Bronchial epithelial cell (primary cell): ENCODE results near the gene ABCC1. TPM values are rescaled to one million over a fixed set of nuclear protein-coding genes. Genes with fewer than 3 reads are reported as not detected.

Source experiments
- DNase-seq: peaks from one replicate; pipeline ENCODE4 v3.0.0-alpha.2; 2010; ENCODE audit warnings: low read depth
- FAIRE-seq: peaks from 2 replicates; lab custom pipeline; 2011; peaks lifted over from hg19 to GRCh38; lab: Jason Lieb, UNC
- H3K27me3 ChIP-seq: 2 replicates; pipeline ENCODE4 v1.5.1; 2011; ENCODE audit warnings: low read length; ENCODE audit not compliant: control insufficient read depth, insufficient read depth
- H3K36me3 ChIP-seq: 2 replicates; pipeline ENCODE4 v1.5.1; 2011; ENCODE audit warnings: low read length; ENCODE audit not compliant: control insufficient read depth, insufficient read depth
- H3K4me3 ChIP-seq: 2 replicates; pipeline ENCODE4 v1.5.1; 2011; ENCODE audit warnings: mild to moderate bottlenecking, low read depth, low read length, control low read depth
- total RNA-seq: library from RNA; depleted of rRNA; stranded (reverse); fragments of >200 nt; gene quantifications from 2 replicates; pipeline ENCODE4 v1.2.1, GENCODE V29; 2014
- TF ChIP-seq, protein P1 (sequence below): IDR thresholded peaks from 2 replicates; pipeline ENCODE4 v1.5.1; 2011; ENCODE audit warnings: mild to moderate bottlenecking, moderate library complexity, low read length, control low read depth, inconsistent platforms; ENCODE audit not compliant: insufficient read depth, severe bottlenecking

ABCC1 gene
- total RNA-seq, 1 donor from 2014 or later = 31.3 TPM

DNA sequence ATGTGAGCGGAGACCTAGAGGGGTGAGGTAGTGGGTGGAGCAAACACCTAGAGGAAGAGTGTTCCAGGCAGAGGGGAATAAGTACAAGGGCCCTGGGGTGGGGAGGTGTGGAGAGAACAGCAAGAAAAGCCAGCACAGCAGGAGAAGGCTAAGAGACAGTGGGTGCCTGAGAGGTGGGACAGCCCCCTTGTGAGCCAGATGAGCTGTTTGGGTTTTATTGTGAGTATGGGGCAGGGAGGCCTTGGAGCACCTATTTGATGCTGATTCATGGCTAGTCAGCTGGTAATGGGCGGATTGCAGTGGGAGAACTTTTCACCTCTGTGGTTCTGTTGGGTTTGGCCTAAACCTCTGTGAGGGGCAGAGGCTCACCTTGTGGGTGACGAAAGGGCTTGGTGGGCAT is 68.4 kb downstream of the ABCC1 start:
- DNase-seq (no peak), FAIRE-seq (no peak)
- H3K4me3 ChIP-seq = no peak overlapping the region
- TF ChIP-seq, protein P1, sequence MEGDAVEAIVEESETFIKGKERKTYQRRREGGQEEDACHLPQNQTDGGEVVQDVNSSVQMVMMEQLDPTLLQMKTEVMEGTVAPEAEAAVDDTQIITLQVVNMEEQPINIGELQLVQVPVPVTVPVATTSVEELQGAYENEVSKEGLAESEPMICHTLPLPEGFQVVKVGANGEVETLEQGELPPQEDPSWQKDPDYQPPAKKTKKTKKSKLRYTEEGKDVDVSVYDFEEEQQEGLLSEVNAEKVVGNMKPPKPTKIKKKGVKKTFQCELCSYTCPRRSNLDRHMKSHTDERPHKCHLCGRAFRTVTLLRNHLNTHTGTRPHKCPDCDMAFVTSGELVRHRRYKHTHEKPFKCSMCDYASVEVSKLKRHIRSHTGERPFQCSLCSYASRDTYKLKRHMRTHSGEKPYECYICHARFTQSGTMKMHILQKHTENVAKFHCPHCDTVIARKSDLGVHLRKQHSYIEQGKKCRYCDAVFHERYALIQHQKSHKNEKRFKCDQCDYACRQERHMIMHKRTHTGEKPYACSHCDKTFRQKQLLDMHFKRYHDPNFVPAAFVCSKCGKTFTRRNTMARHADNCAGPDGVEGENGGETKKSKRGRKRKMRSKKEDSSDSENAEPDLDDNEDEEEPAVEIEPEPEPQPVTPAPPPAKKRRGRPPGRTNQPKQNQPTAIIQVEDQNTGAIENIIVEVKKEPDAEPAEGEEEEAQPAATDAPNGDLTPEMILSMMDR = no peak
- peaks cover 11% of the 10 kb centered on the region for H3K36me3 ChIP-seq
- H3K27me3 ChIP-seq = no peaks in the 10 kb centered on the region

- FAIRE-seq (no peak), DNase-seq (peak; percentile 27)
- H3K27me3 ChIP-seq = no peaks in the 10 kb centered on the region
- no peak overlapping the region for H3K4me3 ChIP-seq
- peaks cover 13% of the 10 kb centered on the region for H3K36me3 ChIP-seq
- TF ChIP-seq, protein P1 = no peak
Observed at GRCh38 chr16:16018705-16019104, 69.3 kb downstream of the ABCC1 start.

DNA sequence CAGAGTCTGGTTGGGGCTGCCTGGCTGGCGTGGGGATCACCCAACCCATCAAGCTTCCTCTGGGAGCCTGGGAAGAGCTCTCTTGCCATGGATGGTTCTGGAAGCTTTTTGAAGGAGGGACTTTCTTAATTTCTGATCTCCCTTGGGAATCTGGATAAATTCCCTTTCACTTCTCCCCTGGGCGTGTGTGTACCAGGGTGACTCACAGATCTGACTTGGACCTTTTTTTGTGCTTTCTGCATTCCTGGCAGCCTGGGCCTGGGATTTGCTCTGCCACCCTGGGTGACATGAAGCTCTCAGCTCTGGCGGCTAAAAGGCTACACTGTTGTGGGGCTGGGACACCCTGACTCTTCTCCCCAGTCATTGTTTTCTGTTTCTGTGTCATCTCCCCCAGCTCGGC is 70.1 kb downstream of the ABCC1 start:
- TF ChIP-seq, protein P1 = no peak
- Histone ChIP-seq H3K27me3 (no peaks in the 10 kb centered on the region), H3K36me3 (peaks cover 11% of the 10 kb centered on the region), H3K4me3 (no peak overlapping the region)
- DNase-seq (peak; percentile 62), FAIRE-seq (no peak)

DNA sequence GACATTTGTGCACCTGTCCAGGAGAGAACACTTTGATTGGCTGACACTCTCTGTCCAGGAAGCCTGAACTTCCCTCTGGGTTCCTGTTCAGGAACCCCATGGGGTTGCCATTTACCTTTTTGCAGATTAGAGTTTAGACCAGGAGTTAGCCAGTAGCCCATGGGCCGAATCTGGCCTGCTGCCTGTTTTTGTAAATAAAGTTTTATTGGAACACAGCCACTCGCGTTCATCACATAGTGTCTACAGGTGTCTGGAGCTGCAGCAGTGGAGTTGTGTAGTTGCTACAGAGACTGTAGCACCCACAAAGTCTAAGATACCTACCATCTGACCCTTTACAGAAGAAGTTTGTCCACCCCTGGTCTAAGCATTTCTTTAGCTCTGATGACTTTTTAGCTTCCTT is 70.9 kb downstream of the ABCC1 start:
- Histone ChIP-seq H3K4me3 (no peak overlapping the region), H3K36me3 (peaks cover 12% of the 10 kb centered on the region), H3K27me3 (no peaks in the 10 kb centered on the region)
- FAIRE-seq (no peak), DNase-seq (no peak)
- TF ChIP-seq, protein P1 = no peak

DNA sequence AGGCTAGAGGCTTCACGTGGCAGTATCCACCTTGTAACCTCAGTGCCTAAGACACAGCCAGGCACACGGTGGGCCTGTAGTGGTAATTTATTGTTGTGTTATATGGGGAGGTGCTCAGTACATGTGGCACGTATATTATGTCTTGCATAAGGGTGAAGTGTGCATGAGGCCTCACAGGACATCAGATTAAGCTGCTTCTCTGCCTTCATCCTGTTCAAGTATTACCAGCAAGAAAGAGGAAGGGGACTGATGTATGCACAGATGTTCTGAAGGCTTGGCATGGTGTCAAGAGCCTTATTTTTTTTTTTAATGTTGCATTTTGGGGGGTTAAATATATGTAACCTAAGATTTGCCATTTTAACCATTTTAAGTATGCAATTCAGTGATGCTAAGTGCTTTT is 71.6 kb downstream of the ABCC1 start:
- peaks cover 11% of the 10 kb centered on the region for H3K36me3 ChIP-seq
- DNase-seq (no peak), FAIRE-seq (no peak)
- TF ChIP-seq, protein P1 = no peak
- H3K27me3 ChIP-seq = no peaks in the 10 kb centered on the region
- no peak overlapping the region for H3K4me3 ChIP-seq

GRCh38 chr16:16021646-16021987 is 72.2 kb downstream of the ABCC1 start:
- FAIRE-seq (no peak), DNase-seq (no peak)
- TF ChIP-seq, protein P1 = no peak
- H3K27me3 ChIP-seq = no peaks in the 10 kb centered on the region
- H3K36me3 ChIP-seq = peaks cover 9% of the 10 kb centered on the region
- H3K4me3 ChIP-seq = no peak overlapping the region
